ENCODE data around the gene C1QTNF9.
"Not testable (repeated sequence)": the region's sequence is repeated elsewhere in the genome, so short reads cannot be mapped to it uniquely, and the experiment has no call there.

C1QTNF9 gene

GRCh38 chr13:24353736-24354135, 44.4 kb downstream of the C1QTNF9 start:
- H3K4me3 Mint-ChIP-seq = no peak overlapping the region
- H3K9me3 Mint-ChIP-seq = no peaks in the 10 kb centered on the region

GRCh38 chr13:24355103-24355502, 45.7 kb downstream of the C1QTNF9 start:
- no peaks in the 10 kb centered on the region for H3K9me3 Mint-ChIP-seq
- no peaks in the 10 kb centered on the region for H3K36me3 Mint-ChIP-seq (ENCODE audit: low read depth)
- no peaks in the 10 kb centered on the region for H3K4me1 Mint-ChIP-seq (ENCODE audit: low read depth)
- no peak overlapping the region for H3K27ac Mint-ChIP-seq
- H3K4me3 Mint-ChIP-seq = no peak overlapping the region
- DNase-seq (ENCODE audit: low spot score) = no peak
- H3K27me3 Mint-ChIP-seq (ENCODE audit: low read depth) = no peaks in the 10 kb centered on the region

More at GRCh38 chr13:24353736-24354135, 44.4 kb downstream of the C1QTNF9 start:
- DNase-seq (ENCODE audit: low spot score) = no peak
- Mint-ChIP-seq H3K27ac (no peak overlapping the region), H3K4me1 (ENCODE audit: low read depth) (no peaks in the 10 kb centered on the region), H3K36me3 (ENCODE audit: low read depth) (no peaks in the 10 kb centered on the region), H3K27me3 (ENCODE audit: low read depth) (no peaks in the 10 kb centered on the region)

GRCh38 chr13:24356270-24356669, 46.9 kb downstream of the C1QTNF9 start:
- no peaks in the 10 kb centered on the region for H3K4me1 Mint-ChIP-seq (ENCODE audit: low read depth)
- DNase-seq (ENCODE audit: low spot score) = no peak
- no peak overlapping the region for H3K4me3 Mint-ChIP-seq
- no peaks in the 10 kb centered on the region for H3K36me3 Mint-ChIP-seq (ENCODE audit: low read depth)
- H3K27me3 Mint-ChIP-seq (ENCODE audit: low read depth) = no peaks in the 10 kb centered on the region
- H3K9me3 Mint-ChIP-seq = no peaks in the 10 kb centered on the region
- H3K27ac Mint-ChIP-seq = no peak overlapping the region

GRCh38 chr13:24356837-24357236, 47.5 kb downstream of the C1QTNF9 start:
- Mint-ChIP-seq H3K4me3 (no peak overlapping the region), H3K9me3 (no peaks in the 10 kb centered on the region), H3K27ac (no peak overlapping the region), H3K27me3 (ENCODE audit: low read depth) (no peaks in the 10 kb centered on the region), H3K36me3 (ENCODE audit: low read depth) (no peaks in the 10 kb centered on the region), H3K4me1 (ENCODE audit: low read depth) (no peaks in the 10 kb centered on the region)
- no peak for DNase-seq (ENCODE audit: low spot score)

GRCh38 chr13:24357756-24358155, 48.4 kb downstream of the C1QTNF9 start:
- Mint-ChIP-seq H3K27ac (no peak overlapping the region), H3K4me1 (ENCODE audit: low read depth) (no peaks in the 10 kb centered on the region), H3K4me3 (no peak overlapping the region), H3K36me3 (ENCODE audit: low read depth) (no peaks in the 10 kb centered on the region), H3K27me3 (ENCODE audit: low read depth) (no peaks in the 10 kb centered on the region), H3K9me3 (no peaks in the 10 kb centered on the region)
- DNase-seq (ENCODE audit: low spot score) = no peak

- H3K9me3 Mint-ChIP-seq; H3K27me3 Mint-ChIP-seq (ENCODE audit: low read depth); H3K36me3 Mint-ChIP-seq (ENCODE audit: low read depth); H3K27ac Mint-ChIP-seq; H3K4me3 Mint-ChIP-seq; H3K4me1 Mint-ChIP-seq (ENCODE audit: low read depth); DNase-seq (ENCODE audit: low spot score): not testable (repeated sequence)
Observed at GRCh38 chr13:24358836-24359235, 49.5 kb downstream of the C1QTNF9 start.

GRCh38 chr13:24359252-24359651, 49.9 kb downstream of the C1QTNF9 start:
- H3K4me1 Mint-ChIP-seq (ENCODE audit: low read depth); DNase-seq (ENCODE audit: low spot score); H3K27me3 Mint-ChIP-seq (ENCODE audit: low read depth); H3K9me3 Mint-ChIP-seq; H3K4me3 Mint-ChIP-seq; H3K27ac Mint-ChIP-seq; H3K36me3 Mint-ChIP-seq (ENCODE audit: low read depth): not testable (repeated sequence)

GRCh38 chr13:24360106-24360505, 50.7 kb downstream of the C1QTNF9 start:
- no peak overlapping the region for H3K27ac Mint-ChIP-seq
- no peaks in the 10 kb centered on the region for H3K27me3 Mint-ChIP-seq (ENCODE audit: low read depth)
- no peak overlapping the region for H3K4me3 Mint-ChIP-seq
- H3K36me3 Mint-ChIP-seq (ENCODE audit: low read depth) = no peaks in the 10 kb centered on the region
- H3K4me1 Mint-ChIP-seq (ENCODE audit: low read depth) = no peaks in the 10 kb centered on the region
- DNase-seq (ENCODE audit: low spot score) = no peak
- H3K9me3 Mint-ChIP-seq = no peaks in the 10 kb centered on the region

GRCh38 chr13:24361113-24361512, 51.7 kb downstream of the C1QTNF9 start:
- no peak overlapping the region for H3K27ac Mint-ChIP-seq
- H3K36me3 Mint-ChIP-seq (ENCODE audit: low read depth) = no peaks in the 10 kb centered on the region
- no peaks in the 10 kb centered on the region for H3K4me1 Mint-ChIP-seq (ENCODE audit: low read depth)
- H3K4me3 Mint-ChIP-seq = no peak overlapping the region
- no peaks in the 10 kb centered on the region for H3K27me3 Mint-ChIP-seq (ENCODE audit: low read depth)
- H3K9me3 Mint-ChIP-seq = no peaks in the 10 kb centered on the region
- DNase-seq (ENCODE audit: low spot score) = no peak

- no peak for DNase-seq (ENCODE audit: low spot score)
- Mint-ChIP-seq H3K9me3 (no peaks in the 10 kb centered on the region), H3K36me3 (ENCODE audit: low read depth) (no peaks in the 10 kb centered on the region), H3K27me3 (ENCODE audit: low read depth) (no peaks in the 10 kb centered on the region), H3K4me1 (ENCODE audit: low read depth) (no peaks in the 10 kb centered on the region), H3K4me3 (no peak overlapping the region), H3K27ac (no peak overlapping the region)
Observed at GRCh38 chr13:24361852-24362366, 52.5 kb downstream of the C1QTNF9 start.

GRCh38 chr13:24362435-24362952, 53.1 kb downstream of the C1QTNF9 start:
- DNase-seq (ENCODE audit: low spot score) = no peak
- no peak overlapping the region for H3K27ac Mint-ChIP-seq
- H3K36me3 Mint-ChIP-seq (ENCODE audit: low read depth) = no peaks in the 10 kb centered on the region
- H3K9me3 Mint-ChIP-seq = no peaks in the 10 kb centered on the region
- H3K27me3 Mint-ChIP-seq (ENCODE audit: low read depth) = no peaks in the 10 kb centered on the region
- no peaks in the 10 kb centered on the region for H3K4me1 Mint-ChIP-seq (ENCODE audit: low read depth)
- H3K4me3 Mint-ChIP-seq = no peak overlapping the region

- Mint-ChIP-seq H3K27me3 (ENCODE audit: low read depth) (peaks cover 8% of the 10 kb centered on the region), H3K27ac (no peak overlapping the region)
Observed at GRCh38 chr13:24365191-24365590, 55.8 kb downstream of the C1QTNF9 start.

GRCh38 chr13:24366315-24366714, 56.9 kb downstream of the C1QTNF9 start:
- not testable (repeated sequence) for H3K4me3 Mint-ChIP-seq; H3K36me3 Mint-ChIP-seq (ENCODE audit: low read depth); H3K9me3 Mint-ChIP-seq; DNase-seq (ENCODE audit: low spot score); H3K4me1 Mint-ChIP-seq (ENCODE audit: low read depth); H3K27ac Mint-ChIP-seq
- H3K27me3 Mint-ChIP-seq (ENCODE audit: low read depth) = peaks cover 11% of the 10 kb centered on the region

More at GRCh38 chr13:24365191-24365590, 55.8 kb downstream of the C1QTNF9 start:
- H3K36me3 Mint-ChIP-seq (ENCODE audit: low read depth) = no peaks in the 10 kb centered on the region
- no peak for DNase-seq (ENCODE audit: low spot score)
- no peak overlapping the region for H3K4me3 Mint-ChIP-seq
- H3K9me3 Mint-ChIP-seq = no peaks in the 10 kb centered on the region
- H3K4me1 Mint-ChIP-seq (ENCODE audit: low read depth) = no peaks in the 10 kb centered on the region

- H3K36me3 Mint-ChIP-seq (ENCODE audit: low read depth); H3K9me3 Mint-ChIP-seq; H3K4me3 Mint-ChIP-seq; DNase-seq (ENCODE audit: low spot score); H3K27ac Mint-ChIP-seq; H3K4me1 Mint-ChIP-seq (ENCODE audit: low read depth): not testable (repeated sequence)
- H3K27me3 Mint-ChIP-seq (ENCODE audit: low read depth) = peaks cover 21% of the 10 kb centered on the region
Observed at GRCh38 chr13:24371273-24371672, 61.9 kb downstream of the C1QTNF9 start.

Measured in T-helper 2 cell treated with Interferon-gamma antibody and Interleukin-4, amounts not matched to agents 5 μg/mL and 100 μg/mL, for 36 hours (primary cell).